Testis (tissue), 3 donors: ENCODE data around the gene PPFIA4. TPM values are rescaled to one million over a fixed set of nuclear protein-coding genes. Genes with fewer than 3 reads are reported as not detected.

Experiments
- DNase-seq: peaks from one replicate; pipeline ENCODE4 v3.0.0-alpha.2; 2019
- H3K27ac ChIP-seq, 2 donors: fragments of 200-600 bp; sonication (generic); one replicate each; pipeline ENCODE4 v1.5.1; 2019
- H3K27me3 ChIP-seq: fragments of 200-600 bp; sonication (generic); one replicate; pipeline ENCODE4 v1.5.1; 2019
- H3K36me3 ChIP-seq: fragments of 200-600 bp; sonication (generic); one replicate; pipeline ENCODE4 v1.5.1; 2017; ENCODE audit warnings: low read depth; ENCODE audit errors: missing control alignments
- H3K4me1 ChIP-seq: fragments of 200-600 bp; sonication (generic); one replicate; pipeline ENCODE4 v1.5.1; 2019
- H3K4me3 ChIP-seq, 2 donors: fragments of 200-600 bp; sonication (generic); one replicate each; pipeline ENCODE4 v1.5.1; 2017 to 2019
- H3K9me3 ChIP-seq: fragments of 200-600 bp; sonication (generic); one replicate; pipeline ENCODE4 v1.5.1; 2017
- CTCF ChIP-seq, 3 experiments: fragments of 450-650 bp in 2 of 3; fragments of 200-600 bp in 1 of 3; sonication (generic) in 1 of 3; IDR thresholded peaks; one replicate each; pipeline ENCODE4 v1.5.1; 2016 to 2019; ENCODE audit warnings: antibody characterized with exemption in 3 of 3, mild to moderate bottlenecking in 2 of 3, moderate library complexity in 1 of 3
- POLR2A ChIP-seq: fragments of 450-650 bp; IDR thresholded peaks from one replicate; pipeline ENCODE4 v1.6.1; 2017; ENCODE audit warnings: antibody characterized with exemption, mild to moderate bottlenecking, moderate library complexity
- WGBS, 2 donors: methylation state at CpG; one replicate each; pipeline ENCODE4 v1.1.5; 2018; 5-methylcytosine and 5-hydroxymethylcytosine counted together
- intact Hi-C: fragments of 100-400 bp; cut with DNase I; formaldehyde crosslinking; loops from one replicate; pipeline ENCODE4 v1.15.1; 2023; ENCODE audit warnings: low total_unique reads
- polyA plus RNA-seq: library from polyadenylated mRNA; stranded (reverse); fragments of 350-450 nt; fragmentation: Illumina TruSeq; extraction: RNeasy Lipid Tissue Mini Kit (QIAGEN cat#74804); gene quantifications from one replicate; pipeline ENCODE4 v1.2.3, GENCODE V29; 2014; ENCODE audit warnings: low read depth, low replicate concordance; ENCODE audit not compliant: insufficient read depth
- total RNA-seq, 2 donors: library from RNA; depleted of rRNA; stranded (reverse); fragments of >200 nt; gene quantifications; one replicate each; pipeline ENCODE4 v1.2.3, GENCODE V29; 2016

PPFIA4 gene
- total and polyA plus RNA-seq, 3 donors from 2014 or later = 6.6 to 33.1 (median 27.2) TPM

GRCh38 chr1:203028067-203028783 lies 1.9 kb downstream of the PPFIA4 start:
- Histone ChIP-seq H3K36me3 (no peaks in the 10 kb centered on the region), H3K27me3 (no peaks in the 10 kb centered on the region), H3K27ac (no peak overlapping the region), H3K9me3 (no peaks in the 10 kb centered on the region), H3K4me1 (peaks cover 16% of the 10 kb centered on the region), H3K4me3 (no peak overlapping the region)
- DNase-seq = peak; percentile 12
- intact Hi-C loops = no loop called here
- WGBS, 2 donors = 64 to 71% methylated on average over 9 of the region's 9 CpGs
- TF ChIP-seq CTCF (IDR thresholded peaks at IDR 0.05) (no peak), POLR2A (no peak)

GRCh38 chr1:203028784-203029553 lies 2.7 kb downstream of the PPFIA4 start:
- no peaks in the 10 kb centered on the region for H3K27me3 ChIP-seq
- no peaks in the 10 kb centered on the region for H3K36me3 ChIP-seq
- no peak overlapping the region for H3K27ac ChIP-seq
- 51 to 67% methylated on average over 9 to 13 of the region's 13 CpGs for WGBS, 2 donors
- TF ChIP-seq CTCF (IDR thresholded peaks at IDR 0.05) (no peak), POLR2A (no peak)
- peak; percentile 36 for DNase-seq
- no peak overlapping the region for H3K4me3 ChIP-seq
- intact Hi-C loops = no loop called here
- H3K4me1 ChIP-seq = peaks cover 16% of the 10 kb centered on the region
- no peaks in the 10 kb centered on the region for H3K9me3 ChIP-seq

GRCh38 chr1:203031467-203031866 lies 5.2 kb downstream of the PPFIA4 start:
- H3K4me1 ChIP-seq = peaks cover 15% of the 10 kb centered on the region
- no peak for DNase-seq
- H3K9me3 ChIP-seq = no peaks in the 10 kb centered on the region
- intact Hi-C loops = no loop called here
- no peak overlapping the region for H3K27ac ChIP-seq
- H3K27me3 ChIP-seq = no peaks in the 10 kb centered on the region
- TF ChIP-seq POLR2A (no peak), CTCF (IDR thresholded peaks at IDR 0.05) (peak in 1 of 3 experiments; percentile 30)
- H3K4me3 ChIP-seq = no peak overlapping the region
- no peaks in the 10 kb centered on the region for H3K36me3 ChIP-seq
- 79 to 82% methylated on average over 6 of the region's 6 CpGs for WGBS, 2 donors

- Histone ChIP-seq H3K4me3 (no peak overlapping the region), H3K36me3 (no peaks in the 10 kb centered on the region), H3K27ac (no peak overlapping the region), H3K27me3 (no peaks in the 10 kb centered on the region), H3K4me1 (no peaks in the 10 kb centered on the region), H3K9me3 (no peaks in the 10 kb centered on the region)
- intact Hi-C loops = no loop called here
- WGBS, 2 donors = 87 to 90% methylated on average over 2 of the region's 2 CpGs
- DNase-seq = peak; percentile 4
- TF ChIP-seq CTCF (IDR thresholded peaks at IDR 0.05) (no peak), POLR2A (no peak)
These were observed 7.0 kb downstream of the PPFIA4 start for GRCh38 chr1:203033287-203033686.
